ENCODE results near the gene FPR2. TPM values are rescaled to one million over a fixed set of nuclear protein-coding genes. Genes with fewer than 3 reads are reported as not detected.
"Not testable (repeated sequence)": the region's sequence is repeated elsewhere in the genome, so short reads cannot be mapped to it uniquely, and the experiment has no call there.

The FPR2 gene
- polyA plus RNA-seq, 1 donor from 2014 or later: not detected

GRCh38 chr19:51803519-51803918 lies 42.5 kb downstream of the FPR2 start:
- H3K27me3 ChIP-seq (ENCODE audit: insufficient read depth, low read depth, low read length): no peaks in the 10 kb centered on the region
- no peak overlapping the region for H3K9ac ChIP-seq (ENCODE audit: low read length)
- H4K20me1 ChIP-seq (ENCODE audit: insufficient read depth): no peaks in the 10 kb centered on the region
- H3F3A ChIP-seq (ENCODE audit: insufficient read depth, low read length, poor library complexity, severe bottlenecking): no peaks in the 10 kb centered on the region
- no peaks in the 10 kb centered on the region for H3K36me3 ChIP-seq (ENCODE audit: insufficient read depth, low read length)
- no peaks in the 10 kb centered on the region for H3K79me2 ChIP-seq (replicated peaks; ENCODE audit: insufficient read depth, low read length)
- no peaks in the 10 kb centered on the region for H3K9me2 ChIP-seq (ENCODE audit: insufficient read depth, low read length)
- no peaks in the 10 kb centered on the region for H3K9me3 ChIP-seq (ENCODE audit: low read length)
- no peak overlapping the region for H3K4me2 ChIP-seq (ENCODE audit: low read length)
- H3K4me3 ChIP-seq (ENCODE audit: low read length): no peak overlapping the region
- no peak overlapping the region for H2AFZ ChIP-seq (ENCODE audit: low read depth, low read length)
- no peak overlapping the region for H3K27ac ChIP-seq (ENCODE audit: low read length)
- TF ChIP-seq TAF1 (IDR thresholded peaks at IDR 0.05; ENCODE audit: low read depth) (no peak), RAD21 (conservative IDR thresholded peaks at IDR 0.05) (no peak), SMC3 (conservative IDR thresholded peaks at IDR 0.05; ENCODE audit: poor library complexity) (no peak), EZH2 (IDR thresholded peaks at IDR 0.05; ENCODE audit: borderline replicate concordance, insufficient read depth, low read length, poor library complexity, severe bottlenecking) (no peak), MXI1 (conservative IDR thresholded peaks at IDR 0.05; ENCODE audit: poor library complexity, severe bottlenecking) (no peak), REST (IDR thresholded peaks at IDR 0.05; ENCODE audit: borderline replicate concordance) (no peak)

- Histone ChIP-seq H3K27me3 (ENCODE audit: insufficient read depth, low read depth, low read length) (no peaks in the 10 kb centered on the region), H3K9me2 (ENCODE audit: insufficient read depth, low read length) (no peaks in the 10 kb centered on the region), H3K4me3 (ENCODE audit: low read length) (no peak overlapping the region), H3F3A (ENCODE audit: insufficient read depth, low read length, poor library complexity, severe bottlenecking) (no peaks in the 10 kb centered on the region), H3K4me2 (ENCODE audit: low read length) (no peak overlapping the region), H3K27ac (ENCODE audit: low read length) (no peak overlapping the region), H3K9me3 (ENCODE audit: low read length) (no peaks in the 10 kb centered on the region), H2AFZ (ENCODE audit: low read depth, low read length) (no peak overlapping the region), H3K9ac (ENCODE audit: low read length) (no peak overlapping the region), H3K79me2 (replicated peaks; ENCODE audit: insufficient read depth, low read length) (no peaks in the 10 kb centered on the region), H3K36me3 (ENCODE audit: insufficient read depth, low read length) (no peaks in the 10 kb centered on the region), H4K20me1 (ENCODE audit: insufficient read depth) (no peaks in the 10 kb centered on the region)
- TF ChIP-seq CTCF (IDR thresholded peaks at IDR 0.05; ENCODE audit: poor library complexity, severe bottlenecking): no peak
Observed at GRCh38 chr19:51803967-51804366, 43.0 kb downstream of the FPR2 start.

GRCh38 chr19:51804789-51805188 lies 43.8 kb downstream of the FPR2 start:
- H3K27me3 ChIP-seq (ENCODE audit: insufficient read depth, low read depth, low read length); H2AFZ ChIP-seq (ENCODE audit: low read depth, low read length); H3K4me2 ChIP-seq (ENCODE audit: low read length); H3K9me2 ChIP-seq (ENCODE audit: insufficient read depth, low read length); H3K9ac ChIP-seq (ENCODE audit: low read length); H3K79me2 ChIP-seq (replicated peaks; ENCODE audit: insufficient read depth, low read length); H3K4me3 ChIP-seq (ENCODE audit: low read length); H3K27ac ChIP-seq (ENCODE audit: low read length); H3K36me3 ChIP-seq (ENCODE audit: insufficient read depth, low read length); H3F3A ChIP-seq (ENCODE audit: insufficient read depth, low read length, poor library complexity, severe bottlenecking); H4K20me1 ChIP-seq (ENCODE audit: insufficient read depth); H3K9me3 ChIP-seq (ENCODE audit: low read length): not testable (repeated sequence)

- not testable (repeated sequence) for H2AFZ ChIP-seq (ENCODE audit: low read depth, low read length); H3F3A ChIP-seq (ENCODE audit: insufficient read depth, low read length, poor library complexity, severe bottlenecking); H3K9ac ChIP-seq (ENCODE audit: low read length); H3K9me3 ChIP-seq (ENCODE audit: low read length); H3K27me3 ChIP-seq (ENCODE audit: insufficient read depth, low read depth, low read length); H3K9me2 ChIP-seq (ENCODE audit: insufficient read depth, low read length); H3K4me2 ChIP-seq (ENCODE audit: low read length); H3K4me3 ChIP-seq (ENCODE audit: low read length); H3K27ac ChIP-seq (ENCODE audit: low read length); H3K36me3 ChIP-seq (ENCODE audit: insufficient read depth, low read length); H4K20me1 ChIP-seq (ENCODE audit: insufficient read depth); H3K79me2 ChIP-seq (replicated peaks; ENCODE audit: insufficient read depth, low read length)
Observed at GRCh38 chr19:51805396-51805795, 44.4 kb downstream of the FPR2 start.

GRCh38 chr19:51806571-51806970 lies 45.6 kb downstream of the FPR2 start:
- H3K4me2 ChIP-seq (ENCODE audit: low read length); H3K9me3 ChIP-seq (ENCODE audit: low read length); H2AFZ ChIP-seq (ENCODE audit: low read depth, low read length); H3K27me3 ChIP-seq (ENCODE audit: insufficient read depth, low read depth, low read length); H3K27ac ChIP-seq (ENCODE audit: low read length); H3K36me3 ChIP-seq (ENCODE audit: insufficient read depth, low read length); H4K20me1 ChIP-seq (ENCODE audit: insufficient read depth); H3K9me2 ChIP-seq (ENCODE audit: insufficient read depth, low read length); H3K79me2 ChIP-seq (replicated peaks; ENCODE audit: insufficient read depth, low read length); H3K4me3 ChIP-seq (ENCODE audit: low read length); H3F3A ChIP-seq (ENCODE audit: insufficient read depth, low read length, poor library complexity, severe bottlenecking); H3K9ac ChIP-seq (ENCODE audit: low read length): not testable (repeated sequence)
